ENCODE results near the gene FBXL14.

GRCh38 chr12:1588575-1588947 lies 5.8 kb downstream of the FBXL14 start:
- TF ChIP-seq CTCF (IDR thresholded peaks at IDR 0.05; ENCODE audit: poor library complexity) (no peak), EZH2 (IDR thresholded peaks at IDR 0.05; ENCODE audit: borderline replicate concordance) (no peak), EZH2phosphoT487 (IDR thresholded peaks at IDR 0.05; ENCODE audit: low read depth, severe bottlenecking, unreplicated experiment) (no peak)

Measured in hepatocyte (in vitro differentiated cells).